ENCODE results near the gene PKNOX2. TPM values are rescaled to one million over a fixed set of nuclear protein-coding genes. Genes with fewer than 3 reads are reported as not detected.

Gene PKNOX2
- total RNA-seq, 2 experiments from 2014 or later, result not detected

DNA sequence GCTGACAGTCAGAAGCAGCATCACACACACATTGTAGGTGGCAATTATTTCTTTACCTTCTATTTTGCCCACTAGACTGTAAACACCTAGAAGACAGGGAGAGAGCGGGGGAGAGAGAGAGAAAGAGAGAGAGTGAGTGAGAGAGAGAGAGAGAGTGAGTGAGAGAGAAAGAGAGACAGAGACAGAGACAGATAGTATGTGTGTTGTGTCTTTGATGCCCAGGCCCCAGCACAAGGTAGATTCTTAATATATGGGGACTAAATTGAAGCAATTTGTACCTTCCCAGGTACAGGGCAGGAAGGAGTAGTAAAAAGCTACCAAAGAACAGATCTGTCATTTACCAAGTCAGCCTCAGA, 163.7 kb downstream of the PKNOX2 start:
- Histone ChIP-seq H3K4me2 (ENCODE audit: low read length) (no peak overlapping the region), H3K4me3 (ENCODE audit: low read depth, low read length, poor library complexity, severe bottlenecking) (no peak overlapping the region), H3K79me2 (ENCODE audit: insufficient read depth, low read depth, low read length) (no peaks in the 10 kb centered on the region), H3K36me3 (ENCODE audit: insufficient read depth, low read length) (no peaks in the 10 kb centered on the region), H3K9me3 (ENCODE audit: low read length) (no peaks in the 10 kb centered on the region), H3K9me2 (ENCODE audit: insufficient read depth, low read length) (no peaks in the 10 kb centered on the region), H3K4me1 (ENCODE audit: insufficient read depth, low read length, poor library complexity, severe bottlenecking) (no peaks in the 10 kb centered on the region), H3K27ac (ENCODE audit: low read depth, low read length, poor library complexity, severe bottlenecking) (no peak overlapping the region), H4K20me1 (ENCODE audit: insufficient read depth, low read length) (no peaks in the 10 kb centered on the region), H2AFZ (ENCODE audit: low read length) (no peak overlapping the region)
- DNase-seq (ENCODE audit: low spot score), result no peak
- ChIA-PET CTCF (ENCODE audit: unreplicated experiment) (no interaction called here), POLR2A (interaction anchor here (1.0 kb wide), 1 partner anchor 22 kb away, joined by 3 read pairs; no protein-coding TSS in a partner anchor)
- intact Hi-C loops (cut with micrococcal nuclease; ENCODE audit: unreplicated experiment), result no loop called here
- no peak for TF ChIP-seq EZH2phosphoT487 (IDR thresholded peaks at IDR 0.05; ENCODE audit: borderline replicate concordance, low read depth, low read length)
- TF ChIP-seq, protein P1, sequence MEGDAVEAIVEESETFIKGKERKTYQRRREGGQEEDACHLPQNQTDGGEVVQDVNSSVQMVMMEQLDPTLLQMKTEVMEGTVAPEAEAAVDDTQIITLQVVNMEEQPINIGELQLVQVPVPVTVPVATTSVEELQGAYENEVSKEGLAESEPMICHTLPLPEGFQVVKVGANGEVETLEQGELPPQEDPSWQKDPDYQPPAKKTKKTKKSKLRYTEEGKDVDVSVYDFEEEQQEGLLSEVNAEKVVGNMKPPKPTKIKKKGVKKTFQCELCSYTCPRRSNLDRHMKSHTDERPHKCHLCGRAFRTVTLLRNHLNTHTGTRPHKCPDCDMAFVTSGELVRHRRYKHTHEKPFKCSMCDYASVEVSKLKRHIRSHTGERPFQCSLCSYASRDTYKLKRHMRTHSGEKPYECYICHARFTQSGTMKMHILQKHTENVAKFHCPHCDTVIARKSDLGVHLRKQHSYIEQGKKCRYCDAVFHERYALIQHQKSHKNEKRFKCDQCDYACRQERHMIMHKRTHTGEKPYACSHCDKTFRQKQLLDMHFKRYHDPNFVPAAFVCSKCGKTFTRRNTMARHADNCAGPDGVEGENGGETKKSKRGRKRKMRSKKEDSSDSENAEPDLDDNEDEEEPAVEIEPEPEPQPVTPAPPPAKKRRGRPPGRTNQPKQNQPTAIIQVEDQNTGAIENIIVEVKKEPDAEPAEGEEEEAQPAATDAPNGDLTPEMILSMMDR (conservative IDR thresholded peaks at IDR 0.05; ENCODE audit: low read length), result no peak
- no TSS peak for BruUV-seq (replicated peaks)

GRCh38 chr11:125329786-125330185, 165.2 kb downstream of the PKNOX2 start:
- no peaks in the 10 kb centered on the region for H3K4me1 ChIP-seq (ENCODE audit: insufficient read depth, low read length, poor library complexity, severe bottlenecking)
- no peaks in the 10 kb centered on the region for H4K20me1 ChIP-seq (ENCODE audit: insufficient read depth, low read length)
- no peak overlapping the region for H2AFZ ChIP-seq (ENCODE audit: low read length)
- H3K36me3 ChIP-seq (ENCODE audit: insufficient read depth, low read length), result no peaks in the 10 kb centered on the region
- H3K79me2 ChIP-seq (ENCODE audit: insufficient read depth, low read depth, low read length), result no peaks in the 10 kb centered on the region
- no peak overlapping the region for H3K4me3 ChIP-seq (ENCODE audit: low read depth, low read length, poor library complexity, severe bottlenecking)
- intact Hi-C loops (cut with micrococcal nuclease; ENCODE audit: unreplicated experiment), result no loop called here
- no peak overlapping the region for H3K27ac ChIP-seq (ENCODE audit: low read depth, low read length, poor library complexity, severe bottlenecking)
- TF ChIP-seq, protein P1 (conservative IDR thresholded peaks at IDR 0.05; ENCODE audit: low read length), result no peak
- no peak for TF ChIP-seq EZH2phosphoT487 (IDR thresholded peaks at IDR 0.05; ENCODE audit: borderline replicate concordance, low read depth, low read length)
- BruUV-seq (replicated peaks), result no TSS peak
- H3K9me2 ChIP-seq (ENCODE audit: insufficient read depth, low read length), result no peaks in the 10 kb centered on the region
- H3K4me2 ChIP-seq (ENCODE audit: low read length), result no peak overlapping the region
- no peaks in the 10 kb centered on the region for H3K9me3 ChIP-seq (ENCODE audit: low read length)
- no peak for DNase-seq (ENCODE audit: low spot score)
- ChIA-PET CTCF (ENCODE audit: unreplicated experiment) (no interaction called here), POLR2A (no interaction called here)

DNA sequence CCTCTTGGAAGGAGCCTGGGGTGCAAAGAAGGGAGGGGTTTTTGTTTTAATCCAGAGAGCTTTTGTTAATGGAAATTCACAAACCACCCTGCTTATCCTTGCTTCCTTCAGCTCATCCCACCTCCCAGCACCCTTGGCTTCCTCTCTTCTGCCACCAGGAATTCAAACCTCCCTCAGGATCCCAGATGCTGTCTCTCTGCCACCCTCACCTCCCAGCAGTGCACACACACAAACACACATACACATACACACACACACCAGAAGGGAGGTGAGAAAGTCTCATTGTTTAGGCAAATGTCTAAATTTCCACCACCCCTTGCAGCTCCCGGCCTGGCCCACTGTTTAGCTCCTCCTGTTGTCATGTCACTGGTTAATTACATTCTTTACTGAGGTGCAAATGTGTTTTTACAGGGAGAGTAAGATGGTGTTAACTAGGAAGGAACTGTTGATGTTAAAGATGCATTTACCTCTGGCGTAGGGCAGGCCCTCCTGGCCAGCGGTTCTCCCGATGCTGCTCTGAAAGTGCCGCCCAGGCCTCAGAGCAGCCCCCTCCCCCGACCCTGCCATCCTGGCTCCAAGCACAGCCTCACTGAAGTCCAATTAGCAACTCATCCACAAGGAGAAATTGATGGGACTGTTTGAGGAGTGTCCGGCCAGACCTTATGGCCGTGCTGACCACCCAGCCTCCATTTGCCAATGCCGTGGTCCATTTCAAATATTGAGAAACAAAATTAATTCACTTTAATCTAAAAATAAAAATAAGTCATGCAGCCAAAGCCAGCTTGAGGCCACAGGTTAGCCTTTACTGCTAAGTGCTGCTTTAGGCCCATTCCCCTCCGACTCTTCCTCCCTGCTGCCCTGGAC, 166.1 kb downstream of the PKNOX2 start:
- Histone ChIP-seq H3K4me1 (ENCODE audit: insufficient read depth, low read length, poor library complexity, severe bottlenecking) (no peaks in the 10 kb centered on the region), H3K79me2 (ENCODE audit: insufficient read depth, low read depth, low read length) (no peaks in the 10 kb centered on the region), H3K9me3 (ENCODE audit: low read length) (no peaks in the 10 kb centered on the region), H3K27ac (ENCODE audit: low read depth, low read length, poor library complexity, severe bottlenecking) (no peak overlapping the region), H3K4me3 (ENCODE audit: low read depth, low read length, poor library complexity, severe bottlenecking) (no peak overlapping the region), H3K4me2 (ENCODE audit: low read length) (no peak overlapping the region), H2AFZ (ENCODE audit: low read length) (no peak overlapping the region), H4K20me1 (ENCODE audit: insufficient read depth, low read length) (no peaks in the 10 kb centered on the region), H3K36me3 (ENCODE audit: insufficient read depth, low read length) (no peaks in the 10 kb centered on the region), H3K9me2 (ENCODE audit: insufficient read depth, low read length) (no peaks in the 10 kb centered on the region)
- CTCF ChIA-PET (ENCODE audit: unreplicated experiment), result no interaction called here
- POLR2A ChIA-PET, result interaction anchor here (0.6 kb wide), 1 partner anchor 22 kb away, joined by 4 read pairs; no protein-coding TSS in a partner anchor
- TF ChIP-seq, protein P1 (conservative IDR thresholded peaks at IDR 0.05; ENCODE audit: low read length), result no peak
- DNase-seq (ENCODE audit: low spot score), result no peak
- intact Hi-C loops (cut with micrococcal nuclease; ENCODE audit: unreplicated experiment), result no loop called here
- BruUV-seq (replicated peaks), result no TSS peak

All from OCI-LY7 (cell line).